RKO (cell line): ENCODE results near the gene ETNK1.
"Not testable (repeated sequence)": the region's sequence is repeated elsewhere in the genome, so short reads cannot be mapped to it uniquely, and the experiment has no call there.

ENCODE experiments used
- DNase-seq: peaks from one replicate; pipeline ENCODE4 v3.0.0-alpha.2; 2016; ENCODE audit warnings: low spot score

The ETNK1 gene

GRCh38 chr12:22689876-22690275 is 64.9 kb downstream of the ETNK1 start:
- no peak for DNase-seq

GRCh38 chr12:22691319-22691718 is 66.3 kb downstream of the ETNK1 start:
- no peak for DNase-seq

GRCh38 chr12:22692467-22692866 is 67.5 kb downstream of the ETNK1 start:
- DNase-seq, result not testable (repeated sequence)

GRCh38 chr12:22692964-22693555 is 68.1 kb downstream of the ETNK1 start:
- no peak for DNase-seq

- no peak for DNase-seq
Observed at GRCh38 chr12:22698576-22698975, 73.6 kb downstream of the ETNK1 start.

GRCh38 chr12:22699705-22700104 is 74.7 kb downstream of the ETNK1 start:
- not testable (repeated sequence) for DNase-seq

- no peak for DNase-seq
Observed at GRCh38 chr12:22700106-22700505, 75.1 kb downstream of the ETNK1 start.

- DNase-seq, result not testable (repeated sequence)
Observed at GRCh38 chr12:22701216-22701809, 76.3 kb downstream of the ETNK1 start.

- no peak for DNase-seq
Observed at GRCh38 chr12:22702690-22703089, 77.7 kb downstream of the ETNK1 start.

GRCh38 chr12:22709292-22709691 is 84.3 kb downstream of the ETNK1 start:
- DNase-seq, result peak; percentile 42

GRCh38 chr12:22712083-22712482 is 87.1 kb downstream of the ETNK1 start:
- no peak for DNase-seq

- DNase-seq, result no peak
Observed at GRCh38 chr12:22715254-22715653, 90.3 kb downstream of the ETNK1 start.

GRCh38 chr12:22719745-22720144 is 94.8 kb downstream of the ETNK1 start:
- no peak for DNase-seq

- DNase-seq, result no peak
Observed at GRCh38 chr12:22722081-22722480, 97.1 kb downstream of the ETNK1 start.

- DNase-seq, result no peak
Observed at GRCh38 chr12:22722779-22723178, 97.8 kb downstream of the ETNK1 start.

- no peak for DNase-seq
Observed at GRCh38 chr12:22728987-22729386, 104.0 kb downstream of the ETNK1 start.

GRCh38 chr12:22729431-22729956 is 104.5 kb downstream of the ETNK1 start:
- DNase-seq, result no peak

- DNase-seq, result no peak
Observed at GRCh38 chr12:22729957-22730443, 105.0 kb downstream of the ETNK1 start.

GRCh38 chr12:22731236-22731635 is 106.3 kb downstream of the ETNK1 start:
- no peak for DNase-seq

GRCh38 chr12:22733756-22734155 is 108.8 kb downstream of the ETNK1 start:
- peak; percentile 8 for DNase-seq

- no peak for DNase-seq
Observed at GRCh38 chr12:22738945-22739344, 114.0 kb downstream of the ETNK1 start.
